ENCODE data around the gene NFKBIZ. TPM values are rescaled to one million over a fixed set of nuclear protein-coding genes. Genes with fewer than 3 reads are reported as not detected.

Gene NFKBIZ
- total RNA-seq, 1 donor from 2014 or later: 14.7 TPM

DNA sequence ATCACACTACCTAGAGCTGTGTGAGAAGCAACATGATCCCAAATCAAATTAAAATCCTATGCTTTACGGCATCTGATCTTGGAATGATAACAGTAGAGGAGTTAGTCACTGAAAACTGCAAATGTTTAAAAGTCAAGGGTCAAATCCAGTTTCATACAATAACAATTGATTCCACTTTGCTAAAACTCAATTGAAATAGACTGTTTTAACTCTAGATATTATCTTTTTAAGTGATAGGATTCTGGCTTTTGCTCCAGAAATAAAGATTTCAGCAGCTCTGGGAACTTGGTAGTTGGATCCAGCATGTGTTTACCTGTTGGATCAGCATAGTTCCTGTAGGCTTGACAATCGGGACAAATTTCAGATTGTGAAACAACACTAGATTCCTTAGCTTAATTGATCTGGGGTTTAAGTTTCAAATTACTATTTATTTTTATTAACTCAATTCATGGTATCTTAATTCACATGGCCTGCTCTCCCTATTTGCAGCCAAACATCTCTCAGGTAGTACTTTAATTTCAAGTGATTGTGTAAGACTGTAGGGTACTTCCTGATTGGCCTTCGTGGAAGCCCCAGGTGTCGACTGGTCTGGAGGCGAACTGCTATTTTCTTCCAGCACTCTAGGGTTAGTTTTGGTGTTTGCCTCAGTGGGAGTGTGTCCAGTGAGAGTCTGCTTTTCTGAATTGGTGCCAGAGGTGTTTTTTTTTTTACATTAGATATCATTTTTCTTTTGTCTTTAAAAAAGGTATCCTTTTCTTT, 16.6 kb downstream of the NFKBIZ start:
- peaks cover 8% of the 10 kb centered on the region for H3K4me1 ChIP-seq

DNA sequence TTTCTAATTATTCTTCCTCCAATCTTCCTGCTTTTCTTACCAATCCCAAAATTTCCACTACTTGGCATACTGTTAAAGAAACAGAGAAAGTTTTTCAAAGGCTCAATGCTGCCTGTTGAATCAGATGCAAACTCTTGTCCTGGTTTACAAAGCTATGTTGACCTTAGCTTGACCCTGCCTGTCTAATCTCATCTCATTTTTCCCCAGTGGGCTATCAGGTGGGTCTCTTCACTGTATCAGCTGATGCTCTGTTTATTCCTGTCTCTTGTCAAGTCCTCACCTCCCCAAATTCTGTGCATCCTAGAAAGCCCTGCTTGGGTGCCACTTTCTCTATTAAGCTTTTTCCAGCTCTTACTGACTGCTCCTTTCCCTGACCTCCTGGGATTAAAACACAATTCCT, 18.2 kb downstream of the NFKBIZ start:
- Histone ChIP-seq H4K20me1 (ENCODE audit: low read depth) (no peaks in the 10 kb centered on the region), H3K9me3 (ENCODE audit: low read depth) (no peaks in the 10 kb centered on the region), H3K4me1 (peaks cover 8% of the 10 kb centered on the region), H2AFZ (replicated peaks) (peak overlapping the region; percentile 1), H3K36me3 (no peaks in the 10 kb centered on the region), H3F3A (ENCODE audit: low read depth) (peaks cover 7% of the 10 kb centered on the region), H3K9ac (no peak overlapping the region), H3K27me3 (no peaks in the 10 kb centered on the region), H3K4me3 (no peak overlapping the region), H3K79me2 (ENCODE audit: low read depth) (no peaks in the 10 kb centered on the region), H3K27ac (peak overlapping the region; percentile 13), H3K4me2 (peak overlapping the region; percentile 47)
- no peaks in the 10 kb centered on the region for H3K36me3 Mint-ChIP-seq
- H3K4me3 Mint-ChIP-seq: no peak overlapping the region
- DNase-seq (ENCODE audit: low spot score): no peak
- H3K9me3 Mint-ChIP-seq: peaks cover 2% of the 10 kb centered on the region
- H3K27ac Mint-ChIP-seq: no peak overlapping the region
- TF ChIP-seq, protein P1, sequence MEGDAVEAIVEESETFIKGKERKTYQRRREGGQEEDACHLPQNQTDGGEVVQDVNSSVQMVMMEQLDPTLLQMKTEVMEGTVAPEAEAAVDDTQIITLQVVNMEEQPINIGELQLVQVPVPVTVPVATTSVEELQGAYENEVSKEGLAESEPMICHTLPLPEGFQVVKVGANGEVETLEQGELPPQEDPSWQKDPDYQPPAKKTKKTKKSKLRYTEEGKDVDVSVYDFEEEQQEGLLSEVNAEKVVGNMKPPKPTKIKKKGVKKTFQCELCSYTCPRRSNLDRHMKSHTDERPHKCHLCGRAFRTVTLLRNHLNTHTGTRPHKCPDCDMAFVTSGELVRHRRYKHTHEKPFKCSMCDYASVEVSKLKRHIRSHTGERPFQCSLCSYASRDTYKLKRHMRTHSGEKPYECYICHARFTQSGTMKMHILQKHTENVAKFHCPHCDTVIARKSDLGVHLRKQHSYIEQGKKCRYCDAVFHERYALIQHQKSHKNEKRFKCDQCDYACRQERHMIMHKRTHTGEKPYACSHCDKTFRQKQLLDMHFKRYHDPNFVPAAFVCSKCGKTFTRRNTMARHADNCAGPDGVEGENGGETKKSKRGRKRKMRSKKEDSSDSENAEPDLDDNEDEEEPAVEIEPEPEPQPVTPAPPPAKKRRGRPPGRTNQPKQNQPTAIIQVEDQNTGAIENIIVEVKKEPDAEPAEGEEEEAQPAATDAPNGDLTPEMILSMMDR (IDR thresholded peaks at IDR 0.05): no peak
- TF ChIP-seq EZH2 (IDR thresholded peaks at IDR 0.05) (no peak), EZH2phosphoT487 (IDR thresholded peaks at IDR 0.05) (no peak)
- peaks cover 8% of the 10 kb centered on the region for H3K4me1 Mint-ChIP-seq
- H3K27me3 Mint-ChIP-seq (ENCODE audit: insufficient read depth, low read depth): no peaks in the 10 kb centered on the region

More for the DNA sequence above, 16.6 kb downstream of the NFKBIZ start:
- no peaks in the 10 kb centered on the region for H3K9me3 ChIP-seq (ENCODE audit: low read depth)
- no peaks in the 10 kb centered on the region for H3K79me2 ChIP-seq (ENCODE audit: low read depth)
- no peak overlapping the region for H3K27ac Mint-ChIP-seq
- H3K27ac ChIP-seq: no peak overlapping the region
- no peak overlapping the region for H3K4me3 Mint-ChIP-seq
- TF ChIP-seq, protein P1 (IDR thresholded peaks at IDR 0.05): no peak
- TF ChIP-seq EZH2 (IDR thresholded peaks at IDR 0.05) (no peak), EZH2phosphoT487 (IDR thresholded peaks at IDR 0.05) (no peak)
- no peak for DNase-seq (ENCODE audit: low spot score)
- H3K36me3 Mint-ChIP-seq: no peaks in the 10 kb centered on the region
- peaks cover 8% of the 10 kb centered on the region for H3K4me1 Mint-ChIP-seq
- no peaks in the 10 kb centered on the region for H3K27me3 Mint-ChIP-seq (ENCODE audit: insufficient read depth, low read depth)
- H4K20me1 ChIP-seq (ENCODE audit: low read depth): no peaks in the 10 kb centered on the region
- H3K9ac ChIP-seq: no peak overlapping the region
- H2AFZ ChIP-seq (replicated peaks): no peak overlapping the region
- no peaks in the 10 kb centered on the region for H3K36me3 ChIP-seq
- no peak overlapping the region for H3K4me2 ChIP-seq
- no peaks in the 10 kb centered on the region for H3K9me3 Mint-ChIP-seq
- H3K4me3 ChIP-seq: no peak overlapping the region
- peaks cover 7% of the 10 kb centered on the region for H3F3A ChIP-seq (ENCODE audit: low read depth)
- H3K27me3 ChIP-seq: no peaks in the 10 kb centered on the region

DNA sequence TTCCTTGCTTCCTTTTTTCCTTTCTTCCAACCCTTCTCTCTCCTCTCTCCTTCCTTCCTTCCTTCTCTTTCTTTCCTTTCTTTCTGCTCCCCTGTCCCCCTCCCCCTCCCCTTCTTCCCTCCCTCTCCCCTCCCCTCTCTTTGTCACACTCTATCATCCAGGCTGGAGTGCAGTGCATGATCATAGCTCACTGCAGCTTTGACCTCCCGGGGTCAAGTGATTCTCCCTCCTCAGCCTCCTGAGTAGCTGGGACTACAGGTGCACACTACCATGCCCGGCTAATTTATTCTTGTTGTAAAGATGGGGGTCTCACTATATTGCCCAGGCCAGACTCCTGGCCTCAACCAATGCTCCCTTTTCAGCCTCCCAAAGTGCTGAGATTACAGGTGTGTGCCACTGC, 18.7 kb downstream of the NFKBIZ start:
- H3K9me3 ChIP-seq (ENCODE audit: low read depth): no peaks in the 10 kb centered on the region
- Mint-ChIP-seq H3K36me3 (no peaks in the 10 kb centered on the region), H3K27ac (no peak overlapping the region), H3K9me3 (peaks cover 2% of the 10 kb centered on the region), H3K4me3 (no peak overlapping the region), H3K4me1 (peaks cover 8% of the 10 kb centered on the region), H3K27me3 (ENCODE audit: insufficient read depth, low read depth) (no peaks in the 10 kb centered on the region)
- no peak overlapping the region for H2AFZ ChIP-seq (replicated peaks)
- no peaks in the 10 kb centered on the region for H3K27me3 ChIP-seq
- H3K4me2 ChIP-seq: no peak overlapping the region
- TF ChIP-seq EZH2 (IDR thresholded peaks at IDR 0.05) (no peak), EZH2phosphoT487 (IDR thresholded peaks at IDR 0.05) (no peak)
- TF ChIP-seq, protein P1 (IDR thresholded peaks at IDR 0.05): no peak
- no peak overlapping the region for H3K4me3 ChIP-seq
- H3K79me2 ChIP-seq (ENCODE audit: low read depth): no peaks in the 10 kb centered on the region
- H3K9ac ChIP-seq: no peak overlapping the region
- no peak for DNase-seq (ENCODE audit: low spot score)
- H3K36me3 ChIP-seq: no peaks in the 10 kb centered on the region
- H4K20me1 ChIP-seq (ENCODE audit: low read depth): no peaks in the 10 kb centered on the region
- peaks cover 7% of the 10 kb centered on the region for H3F3A ChIP-seq (ENCODE audit: low read depth)
- H3K4me1 ChIP-seq: peaks cover 8% of the 10 kb centered on the region
- no peak overlapping the region for H3K27ac ChIP-seq
